PC-3 (cell line): ENCODE data around the gene MYL5. TPM values are rescaled to one million over a fixed set of nuclear protein-coding genes. Genes with fewer than 3 reads are reported as not detected.
A peak's percentile ranks its signal among the peaks of the same experiment; 100 is the strongest.

Experiments used
- ATAC-seq: fragments of 200-7000 bp; cut with Tn5 transposase; 2 replicates; pipeline ENCODE4 v1.9.1; 2020; ENCODE audit warnings: mild to moderate bottlenecking, moderate library complexity
- Bru-seq: library from RNA; stranded (reverse); fragments of 400-500 nt; gene quantifications from one replicate; lab custom pipeline; 2021; lab: Mats Ljungman, UMichigan
- BruChase-seq, 2 experiments: library from RNA; stranded (reverse); fragments of 400-500 nt; gene quantifications; one replicate each; lab custom pipeline; 2021; lab: Mats Ljungman, UMichigan
- BruUV-seq: library from RNA; stranded (reverse); fragments of 400-500 nt; replicated peaks from 2 replicates; lab custom pipeline; 2021; lab: Mats Ljungman, UMichigan
- CTCF ChIA-PET: fragments of 300-600 bp; sonication (Branson Sonifier 250); formaldehyde crosslinking; loops from one replicate; lab custom pipeline; 2022; ENCODE audit warnings: antibody characterized with exemption; lab: Charles Lee
- POLR2A ChIA-PET: fragments of 300-600 bp; sonication (Branson Sonifier 250); formaldehyde crosslinking; loops from one replicate; lab custom pipeline; 2022; ENCODE audit warnings: antibody characterized with exemption; ENCODE audit not compliant: unreplicated experiment; lab: Charles Lee
- DNase-seq: peaks from one replicate; pipeline ENCODE4 v3.0.0-alpha.2; 2015
- H2AFZ ChIP-seq: fragments of 300-600 bp; sonication (generic); 2 replicates; pipeline ENCODE4 v1.6.0; 2016; ENCODE audit warnings: antibody characterized with exemption, low read length
- H3F3A ChIP-seq: fragments of 300-600 bp; sonication (generic); one replicate; pipeline ENCODE4 v1.6.0; 2017; ENCODE audit warnings: antibody characterized with exemption, low read length, control low read depth, mild to moderate bottlenecking; ENCODE audit not compliant: unreplicated experiment
- H3K27ac ChIP-seq: fragments of 300-600 bp; sonication (generic); 2 replicates; pipeline ENCODE4 v1.5.1; 2016; ENCODE audit warnings: mild to moderate bottlenecking, low read length
- H3K27me3 ChIP-seq: fragments of 300-600 bp; sonication (generic); 2 replicates; pipeline ENCODE4 v1.6.1; 2016; ENCODE audit warnings: low read length, mixed read lengths
- H3K36me3 ChIP-seq: fragments of 300-600 bp; sonication (generic); 2 replicates; pipeline ENCODE4 v1.6.1; 2016; ENCODE audit warnings: low read depth, mixed run types, low read length, mixed read lengths
- H3K4me1 ChIP-seq: fragments of 300-600 bp; sonication (generic); 2 replicates; pipeline ENCODE4 v1.5.1; 2016; ENCODE audit warnings: low read length; ENCODE audit not compliant: insufficient read depth
- H3K4me2 ChIP-seq: fragments of 300-600 bp; sonication (generic); 2 replicates; pipeline ENCODE4 v1.6.0; 2016; ENCODE audit warnings: low read length
- H3K4me3 ChIP-seq: fragments of 300-600 bp; sonication (generic); 2 replicates; pipeline ENCODE4 v1.5.1; 2016; ENCODE audit warnings: mild to moderate bottlenecking, low read length, mixed read lengths
- H3K79me2 ChIP-seq: fragments of 300-600 bp; sonication (generic); 2 replicates; pipeline ENCODE4 v1.6.1; 2017; ENCODE audit warnings: low read length, mixed read lengths
- H3K9ac ChIP-seq: fragments of 300-600 bp; sonication (generic); 2 replicates; pipeline ENCODE4 v1.6.0; 2016; ENCODE audit warnings: mild to moderate bottlenecking, low read length
- H3K9me2 ChIP-seq: fragments of 300-600 bp; sonication (generic); replicated peaks from 2 replicates; pipeline ENCODE4 v1.6.1; 2016; ENCODE audit warnings: mixed run types, low read length, mixed read lengths
- H3K9me3 ChIP-seq: fragments of 300-600 bp; sonication (generic); 2 replicates; pipeline ENCODE4 v1.6.1; 2016; ENCODE audit warnings: low read length, mixed read lengths
- H4K20me1 ChIP-seq: fragments of 300-600 bp; sonication (generic); 2 replicates; pipeline ENCODE4 v1.6.1; 2016; ENCODE audit warnings: low read length, mixed read lengths
- CTCF ChIP-seq: fragments of 300-600 bp; sonication (generic); conservative IDR thresholded peaks from 2 replicates; pipeline ENCODE4 v1.5.1; 2017; ENCODE audit warnings: antibody characterized with exemption, low read depth, mild to moderate bottlenecking, low read length
- EZH2 ChIP-seq: fragments of 300-600 bp; sonication (generic); IDR thresholded peaks from one replicate; pipeline ENCODE4 v1.6.1; 2017; ENCODE audit warnings: antibody characterized with exemption, mild to moderate bottlenecking, low read length; ENCODE audit not compliant: unreplicated experiment
- EZH2phosphoT487 ChIP-seq: fragments of 300-600 bp; sonication (generic); IDR thresholded peaks from 2 replicates; pipeline ENCODE4 v1.6.1; 2018; ENCODE audit warnings: mild to moderate bottlenecking, antibody characterized with exemption, low read length, borderline replicate concordance
- intact Hi-C: fragments of 100-400 bp; cut with micrococcal nuclease; formaldehyde crosslinking; loops from 2 replicates; pipeline ENCODE4 v1.9.0; 2023
- long read RNA-seq: library from polyadenylated mRNA; unstranded; transcript quantifications from one replicate; pipeline ENCODE4 v2.0.0, GENCODE V29; 2021; ENCODE audit not compliant: unreplicated experiment
- total RNA-seq: library from RNA; depleted of rRNA; stranded (reverse); fragments of >200 nt; gene quantifications from 2 replicates; pipeline ENCODE4 v1.2.3, GENCODE V29; 2014; rRNA removed

The MYL5 gene, protein sequence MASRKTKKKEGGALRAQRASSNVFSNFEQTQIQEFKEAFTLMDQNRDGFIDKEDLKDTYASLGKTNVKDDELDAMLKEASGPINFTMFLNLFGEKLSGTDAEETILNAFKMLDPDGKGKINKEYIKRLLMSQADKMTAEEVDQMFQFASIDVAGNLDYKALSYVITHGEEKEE
- total RNA-seq, result 11.3 and 15.2 TPM in 2 replicates
- Bru-seq, nascent RNA, result percentile 56 among the genes with signal in this experiment
- percentile 40 among the genes with signal in this experiment for BruChase-seq, experiment 1, labeled RNA remaining after a 6-hour chase
- BruChase-seq, experiment 2, labeled RNA remaining after a 2-hour chase, result percentile 40 among the genes with signal in this experiment
- long read RNA-seq, partial matches to known transcripts, result 3 of 13 reads
- long read RNA-seq, other reads (novel, unspliced or antisense), result 9 of 13 reads

DNA sequence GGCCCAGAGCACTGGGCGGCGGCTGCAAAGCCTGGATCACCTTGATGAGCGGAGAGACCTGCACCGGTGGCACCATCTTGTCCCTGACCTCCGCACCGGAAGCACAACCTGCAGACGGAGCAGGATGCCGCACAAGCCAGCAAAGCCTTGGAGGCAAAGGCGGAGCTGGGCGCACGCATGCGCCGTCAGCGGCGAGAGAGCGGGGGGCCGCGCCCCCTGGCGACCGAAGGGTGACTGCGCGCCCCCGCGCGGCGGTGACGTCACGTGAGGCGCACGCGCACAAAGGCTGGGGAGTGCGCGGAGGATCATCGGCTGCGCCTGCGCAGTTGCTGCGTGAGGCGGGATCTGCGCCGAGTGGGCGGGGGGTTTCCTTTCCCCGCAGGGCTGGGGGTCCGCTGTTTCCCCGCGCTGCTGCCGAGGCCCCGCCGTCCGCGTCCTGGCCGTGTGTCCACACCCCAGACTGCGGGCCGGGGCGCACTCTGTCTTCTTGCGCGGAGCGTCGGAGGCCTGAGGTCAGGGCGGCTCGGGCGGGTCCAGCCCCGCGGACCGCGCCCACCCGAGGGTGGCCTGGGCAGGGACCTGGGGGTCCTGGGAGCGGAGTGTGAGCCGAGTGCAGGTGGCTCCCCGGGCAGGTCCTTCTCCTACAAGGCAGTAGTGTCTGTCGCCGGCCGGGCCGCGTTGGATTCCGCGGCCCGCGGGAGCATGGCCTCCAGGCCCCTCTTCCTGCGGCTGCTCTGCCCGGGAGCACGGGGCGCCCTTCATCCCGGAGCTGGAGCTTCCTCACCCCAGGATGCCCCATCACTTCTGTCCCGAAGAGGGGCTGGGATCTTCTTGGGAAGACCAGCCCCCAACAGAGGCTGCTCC, at the start of gene MYL5, which contains the start of gene ATP5ME:
TSS of gene MYL5 (plus strand) at position 371 of the 864 bp plus-strand sequence. CDS start 3,485 bp downstream, outside the sequence.
TSS of gene ATP5ME (minus strand) at position 105 of the 864 bp plus-strand sequence. CDS start at position 76, 29 bp downstream.
- ATAC-seq (peak; percentile 83), DNase-seq (peak; percentile 93)
- no peaks in the 10 kb centered on the region for H3F3A ChIP-seq
- H3K79me2 ChIP-seq, result peaks cover 20% of the 10 kb centered on the region
- H3K36me3 ChIP-seq, result peaks cover 13% of the 10 kb centered on the region
- peak within 1 kb of the TSS; percentile 88 for H2AFZ ChIP-seq
- ChIA-PET POLR2A (no interaction called here), CTCF (interaction anchor here (1.0 kb wide), 1 partner anchor 72 kb away, joined by 5 read pairs; no protein-coding TSS in a partner anchor)
- no peaks in the 10 kb centered on the region for H3K9me2 ChIP-seq
- H4K20me1 ChIP-seq, result no peaks in the 10 kb centered on the region
- intact Hi-C loops, result no loop called here
- H3K4me3 ChIP-seq, result peak within 1 kb of the TSS; percentile 96
- BruUV-seq, result no TSS peak
- H3K9ac ChIP-seq, result peak within 1 kb of the TSS; percentile 99
- peak within 1 kb of the TSS; percentile 98 for H3K4me2 ChIP-seq
- H3K4me1 ChIP-seq, result peaks cover 25% of the 10 kb centered on the region
- no peaks in the 10 kb centered on the region for H3K9me3 ChIP-seq
- H3K27me3 ChIP-seq, result no peaks in the 10 kb centered on the region
- TF ChIP-seq EZH2 (no peak), CTCF (peak; percentile 70), EZH2phosphoT487 (no peak)
- peak within 1 kb of the TSS; percentile 40 for H3K27ac ChIP-seq

DNA sequence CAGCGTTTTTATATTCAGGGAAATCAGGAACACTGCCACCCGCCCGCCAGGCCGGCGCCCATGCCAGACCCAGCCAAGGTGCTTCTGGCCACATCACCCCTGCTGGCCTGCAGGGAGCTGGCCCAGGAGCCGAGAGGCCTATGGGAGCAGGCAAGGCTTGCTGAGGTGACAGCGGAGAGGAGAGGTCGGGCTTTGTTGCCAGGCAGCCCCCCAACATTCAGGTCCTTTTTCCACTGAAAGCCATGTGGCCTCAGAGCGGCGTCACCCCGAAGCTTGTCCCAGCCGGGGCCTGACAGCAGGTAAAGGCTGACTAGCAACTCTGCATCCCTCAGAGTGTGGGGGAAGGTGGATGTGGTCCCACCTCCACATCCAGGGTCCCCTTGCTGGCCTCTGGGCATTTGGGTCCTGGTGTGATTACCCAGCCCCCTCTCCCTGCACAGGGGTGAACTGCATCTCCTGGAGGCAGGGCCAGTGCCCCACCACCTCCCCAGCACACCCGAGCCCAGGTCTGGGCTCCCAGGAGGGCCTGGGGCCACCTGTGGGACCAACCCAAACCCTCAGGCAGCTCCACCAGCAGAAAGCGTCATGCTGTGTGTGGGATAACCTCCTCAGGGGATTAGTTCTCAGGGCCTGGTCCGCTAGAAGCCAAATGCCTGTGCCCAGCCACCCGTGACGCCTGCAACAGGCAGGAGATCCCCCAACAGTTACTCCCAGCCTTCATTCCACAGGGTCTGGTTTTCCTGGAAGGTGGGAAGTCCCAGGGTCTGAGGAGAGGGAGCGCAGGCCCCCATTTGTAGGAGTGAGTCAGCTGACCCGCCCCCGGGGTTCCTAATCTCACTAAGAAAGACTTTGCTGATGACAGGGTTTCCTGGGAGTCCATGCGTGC, 49.4 kb upstream of the MYL5 start, which contains the start of gene PDE6B:
TSS of gene PDE6B (plus strand) at position 869 of the 886 bp plus-strand sequence. CDS start 54 bp downstream, outside the sequence.
- BruUV-seq, result no TSS peak
- H3K27me3 ChIP-seq, result peaks cover 3% of the 10 kb centered on the region; the same call in 1 of the 2 replicates
- no peak for ATAC-seq
- H3K79me2 ChIP-seq, result no peaks in the 10 kb centered on the region
- H3K4me3 ChIP-seq, result no peak within 1 kb of the TSS
- no peaks in the 10 kb centered on the region for H4K20me1 ChIP-seq
- H3K4me1 ChIP-seq, result no peaks in the 10 kb centered on the region
- CTCF ChIA-PET, result no interaction called here
- no peak within 1 kb of the TSS for H3K9ac ChIP-seq
- no peaks in the 10 kb centered on the region for H3K9me2 ChIP-seq
- no peak for TF ChIP-seq EZH2phosphoT487
- TF ChIP-seq EZH2, result no peak
- TF ChIP-seq CTCF, result no peak
- no peaks in the 10 kb centered on the region for H3F3A ChIP-seq
- POLR2A ChIA-PET, result no interaction called here
- H3K4me2 ChIP-seq, result no peak within 1 kb of the TSS
- H2AFZ ChIP-seq, result no peak within 1 kb of the TSS
- H3K27ac ChIP-seq, result no peak within 1 kb of the TSS
- H3K9me3 ChIP-seq, result no peaks in the 10 kb centered on the region
- intact Hi-C loops, result no loop called here
- H3K36me3 ChIP-seq, result no peaks in the 10 kb centered on the region
- DNase-seq, result no peak
